ENCODE data around the gene VPS39.

The VPS39 gene

DNA sequence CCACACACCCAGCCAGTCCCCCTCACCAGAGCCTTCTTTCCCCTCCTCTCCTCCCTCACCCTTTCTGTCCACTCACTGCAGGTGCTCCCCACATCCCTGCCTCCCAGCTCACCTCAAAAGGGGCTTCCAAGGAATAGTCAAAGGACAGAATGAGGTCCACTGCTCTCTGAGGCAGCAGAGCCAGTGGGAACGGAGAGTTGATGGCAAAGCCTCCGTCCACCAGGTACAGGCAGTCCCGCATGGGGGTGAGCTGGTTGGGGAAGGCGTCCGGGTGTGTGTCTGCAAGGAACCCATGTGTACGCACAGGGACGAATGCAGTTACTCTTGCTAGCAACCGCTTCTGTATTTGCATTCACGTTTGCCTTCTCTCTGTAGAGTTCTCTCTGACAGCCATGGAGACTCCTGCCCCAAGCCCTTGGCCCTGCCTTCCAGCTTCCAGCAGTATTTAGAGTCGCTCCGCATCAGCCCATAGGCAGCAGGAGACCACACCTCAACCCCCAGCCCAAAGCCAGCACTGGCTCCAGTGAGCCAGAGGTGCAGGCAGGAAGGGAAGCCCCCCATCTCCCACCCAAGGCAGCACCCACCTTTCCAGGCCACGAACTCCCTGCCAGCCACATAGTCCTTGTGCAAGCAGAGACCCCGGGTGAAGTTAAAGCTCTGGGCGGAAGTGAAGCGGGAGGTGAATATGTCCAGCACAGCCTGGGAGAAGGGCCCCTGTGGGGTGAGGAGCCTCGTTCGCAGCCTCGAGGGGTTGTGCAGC lies 64.1 kb downstream of the VPS39 start:
- DNase-seq, result no peak

DNA sequence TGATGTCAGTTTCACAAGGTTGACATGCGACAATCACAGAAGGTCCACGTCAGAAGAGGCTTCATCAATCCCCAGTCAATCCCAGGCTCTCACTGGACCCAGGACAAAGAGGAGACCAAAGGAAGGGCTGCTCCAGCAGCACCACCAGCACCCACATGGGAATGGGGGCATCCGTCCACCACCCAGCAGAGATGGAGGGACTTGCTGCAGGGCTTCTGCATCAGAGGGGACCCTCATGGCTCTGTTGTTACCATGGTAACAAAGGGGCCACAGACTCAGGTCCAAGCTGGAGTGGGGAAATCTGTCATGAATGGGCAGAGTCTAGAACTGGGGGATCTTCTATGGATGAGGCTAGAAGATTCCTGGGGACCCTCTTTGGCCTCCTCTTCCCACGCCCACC lies 64.7 kb downstream of the VPS39 start:
- DNase-seq, result no peak

DNA sequence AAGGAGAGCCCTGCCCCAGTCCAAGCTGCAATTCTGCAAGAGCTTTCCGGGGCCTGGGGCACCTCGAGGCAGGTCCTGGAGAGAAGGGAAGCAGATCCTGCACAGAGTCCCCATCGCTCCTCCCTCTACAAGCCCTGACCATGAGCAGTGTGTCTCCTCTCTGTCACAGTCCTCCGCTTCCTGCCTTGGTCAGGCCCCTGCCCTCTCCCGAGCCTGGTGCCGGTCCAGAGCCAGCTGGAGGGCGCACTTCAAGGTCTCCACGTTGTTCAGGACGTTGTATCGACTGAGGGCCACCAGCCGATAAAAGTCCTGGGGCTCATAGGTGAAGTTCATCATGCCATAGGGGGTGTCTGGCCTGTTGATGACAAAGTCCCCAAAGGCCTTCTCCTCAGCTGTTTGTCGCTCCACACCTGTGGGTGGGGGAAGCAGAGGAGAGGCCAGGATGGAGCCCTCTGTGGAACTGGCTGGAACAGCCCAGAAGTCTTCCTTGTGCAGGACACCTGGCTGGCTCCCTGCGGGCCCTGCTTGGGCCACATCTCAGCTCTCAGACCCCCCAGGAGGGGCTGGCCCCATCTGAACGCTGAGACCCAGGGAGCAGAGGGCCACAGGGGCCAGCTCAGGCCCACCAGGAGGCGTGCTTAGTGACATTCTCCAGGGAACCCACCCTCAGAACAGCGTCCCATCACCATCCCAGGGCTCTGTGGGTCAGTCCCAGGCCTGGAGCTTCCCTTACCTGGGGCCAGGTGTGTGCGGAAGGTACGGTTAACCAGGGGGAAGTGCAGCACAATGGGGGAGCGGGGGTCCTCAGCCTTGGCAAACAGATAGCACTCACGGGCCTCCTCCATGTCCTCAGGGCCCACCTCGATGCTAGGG lies 66.1 kb downstream of the VPS39 start:
- no peak for DNase-seq

DNA sequence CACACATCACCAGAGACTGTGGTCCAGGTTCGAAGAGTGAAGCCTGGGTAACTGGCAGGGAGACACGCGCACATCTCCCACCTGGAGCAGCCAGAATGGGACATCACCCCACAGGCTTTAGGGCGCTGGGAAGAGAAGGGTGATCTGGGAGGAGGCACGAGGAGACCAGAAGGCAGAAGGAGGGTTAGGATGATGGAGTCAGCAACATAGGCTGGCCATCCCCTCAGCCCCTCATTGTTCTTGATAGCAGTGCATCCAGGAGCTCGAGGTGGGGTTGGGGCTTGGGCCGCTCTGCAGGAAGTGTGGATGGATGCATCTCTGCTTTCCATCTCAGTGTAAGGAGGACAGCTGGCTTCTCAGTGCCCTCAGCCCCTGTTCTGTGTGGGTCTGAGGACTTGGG lies 66.9 kb downstream of the VPS39 start:
- no peak for DNase-seq

DNA sequence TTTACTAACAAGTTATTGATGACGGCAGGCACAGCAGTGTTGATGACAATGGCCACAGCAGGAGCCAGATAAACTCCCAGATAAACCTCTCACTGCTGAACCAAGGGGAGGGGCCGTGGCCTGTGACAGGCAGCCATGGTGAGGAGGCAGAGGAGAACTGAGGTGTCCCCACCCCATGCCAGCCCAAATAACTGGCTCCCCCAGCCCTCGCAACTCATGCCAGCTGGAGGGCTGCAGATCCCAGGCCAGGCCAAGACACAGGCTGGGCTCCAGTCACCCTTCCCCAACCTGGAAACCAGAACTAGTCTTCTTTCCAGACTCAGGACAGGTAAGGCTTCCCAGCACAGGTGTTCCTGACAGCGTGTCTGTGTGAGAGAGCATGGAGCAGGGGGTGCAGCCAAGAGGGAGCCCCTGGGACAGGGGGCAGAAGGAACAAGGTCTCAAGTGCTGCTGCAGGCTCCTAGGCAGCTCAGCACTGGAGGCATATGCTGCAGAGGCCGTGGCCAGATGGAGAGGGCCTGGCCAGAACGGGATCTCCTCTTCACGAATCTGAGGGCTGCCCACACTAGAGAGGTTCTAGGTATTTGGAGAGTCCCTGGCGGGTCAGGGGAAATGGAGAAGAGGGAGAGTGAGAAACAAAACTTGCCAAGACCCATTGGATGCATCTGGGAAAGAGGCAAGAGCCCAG lies 67.6 kb downstream of the VPS39 start:
- DNase-seq, result no peak

DNA sequence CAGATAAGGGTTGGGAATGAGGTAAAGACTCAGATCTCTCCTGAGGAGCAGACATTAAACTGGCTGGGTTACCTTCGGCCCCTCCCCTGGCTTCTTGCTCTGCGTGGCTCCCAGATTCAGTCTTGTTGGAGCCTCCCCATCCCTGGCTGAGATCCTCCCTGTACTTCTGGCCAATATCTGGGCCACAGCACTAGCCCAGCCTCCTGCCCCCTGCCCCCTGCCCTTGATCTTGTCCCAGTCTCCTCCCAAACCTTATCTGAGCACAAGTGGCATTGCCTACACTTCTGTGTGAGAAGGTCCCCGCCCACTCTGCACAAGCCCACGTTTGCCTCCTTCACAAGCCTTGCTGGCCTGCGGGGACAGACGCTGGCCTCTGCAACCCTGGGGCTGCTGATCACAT lies 68.5 kb downstream of the VPS39 start:
- DNase-seq, result no peak

DNA sequence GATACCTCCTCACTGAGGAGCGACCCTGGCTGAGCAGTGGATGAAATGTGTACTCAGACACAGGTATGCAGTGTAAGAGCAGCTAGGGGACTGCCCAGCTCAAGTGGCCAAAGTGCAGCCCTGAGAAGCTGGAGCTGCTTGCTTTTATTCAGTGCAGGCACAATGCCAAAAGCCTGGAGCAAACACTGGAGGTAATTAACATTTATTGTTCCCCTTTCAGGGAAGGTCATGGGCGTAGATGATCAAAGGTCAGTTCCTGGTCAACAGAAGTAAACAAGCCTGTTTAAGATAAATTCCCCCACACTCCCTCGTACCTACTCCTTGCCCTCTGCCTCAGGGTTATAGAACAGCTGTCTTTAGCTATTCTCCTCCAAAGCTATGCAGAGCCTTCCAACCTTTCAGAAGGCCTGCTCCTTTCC lies 69.1 kb downstream of the VPS39 start:
- DNase-seq, result no peak

DNA sequence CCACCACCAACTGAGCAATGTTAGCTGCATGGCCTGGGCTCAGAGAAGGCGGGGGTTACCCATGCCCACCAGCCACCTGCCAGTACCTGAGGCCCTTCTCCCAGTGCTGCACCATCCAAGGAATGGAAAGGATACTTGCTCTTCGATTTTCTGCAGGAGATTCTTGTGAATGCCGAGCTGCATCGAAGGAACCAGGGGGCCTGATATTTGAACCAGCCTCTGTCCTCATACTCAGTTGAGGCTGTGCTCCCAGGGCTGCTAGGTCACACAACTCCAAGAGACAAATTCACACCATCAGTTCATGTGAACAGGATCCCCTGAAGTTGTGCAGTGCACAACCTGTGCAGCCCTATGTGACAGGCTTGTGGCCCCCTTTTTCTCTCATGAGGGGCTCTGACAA lies 69.7 kb downstream of the VPS39 start:
- no peak for DNase-seq

DNA sequence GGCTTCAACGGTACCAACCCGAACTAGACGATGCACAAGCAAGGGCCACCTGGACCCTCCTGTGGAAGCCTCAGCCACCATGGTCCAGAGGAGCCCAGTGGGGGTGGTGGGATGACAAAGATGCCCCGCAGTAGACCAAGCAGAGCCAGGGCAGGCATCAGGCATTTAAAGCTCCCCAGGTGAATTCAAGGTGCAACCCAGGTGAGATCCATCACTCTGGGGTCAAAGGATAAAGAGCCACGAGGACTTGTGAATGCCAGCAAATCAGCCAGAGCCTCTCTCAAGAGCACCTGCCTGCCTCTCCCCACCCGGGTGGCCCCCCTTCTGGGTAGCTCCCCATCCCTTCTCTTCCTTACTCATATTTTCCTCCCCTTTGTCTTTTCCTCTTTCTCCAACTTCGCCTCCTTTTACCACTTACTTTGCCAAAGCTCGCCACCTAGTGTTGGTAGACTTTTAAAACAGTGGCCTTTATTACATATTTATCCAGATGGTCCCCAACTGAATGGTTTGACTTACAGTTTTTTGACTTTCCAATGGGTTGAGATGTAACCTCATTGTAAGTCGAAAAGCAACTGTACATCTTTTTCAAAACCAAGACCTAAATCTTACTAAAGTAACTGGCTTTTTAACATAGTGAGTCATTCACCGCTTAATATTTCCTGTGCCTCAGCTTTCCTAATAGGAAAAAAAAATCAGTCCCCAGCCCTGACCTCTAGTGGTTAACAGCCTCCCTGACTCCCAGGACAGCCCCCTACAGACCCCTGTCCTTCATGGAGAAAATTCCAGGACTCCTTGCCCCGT lies 70.4 kb downstream of the VPS39 start:
- peak; percentile 44 for DNase-seq

DNA sequence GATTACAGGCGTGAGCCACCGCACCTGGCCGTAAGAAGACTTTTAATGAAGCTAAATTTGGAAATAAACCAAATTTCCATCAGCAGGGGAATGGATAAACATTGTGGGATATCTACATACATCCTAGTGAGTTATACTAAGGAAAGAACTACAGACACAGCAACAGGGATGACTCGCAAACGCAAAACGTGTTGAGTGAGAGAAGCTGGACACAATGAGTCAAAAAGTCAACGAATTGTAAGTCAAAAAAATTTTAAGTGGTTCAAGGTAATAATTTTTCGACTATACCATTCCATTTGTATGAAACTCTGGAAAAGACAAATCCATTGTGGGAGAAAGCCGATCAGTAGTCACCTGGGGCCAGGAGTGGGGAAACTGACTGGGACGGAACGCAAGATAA lies 71.6 kb downstream of the VPS39 start:
- DNase-seq, result no peak

DNA sequence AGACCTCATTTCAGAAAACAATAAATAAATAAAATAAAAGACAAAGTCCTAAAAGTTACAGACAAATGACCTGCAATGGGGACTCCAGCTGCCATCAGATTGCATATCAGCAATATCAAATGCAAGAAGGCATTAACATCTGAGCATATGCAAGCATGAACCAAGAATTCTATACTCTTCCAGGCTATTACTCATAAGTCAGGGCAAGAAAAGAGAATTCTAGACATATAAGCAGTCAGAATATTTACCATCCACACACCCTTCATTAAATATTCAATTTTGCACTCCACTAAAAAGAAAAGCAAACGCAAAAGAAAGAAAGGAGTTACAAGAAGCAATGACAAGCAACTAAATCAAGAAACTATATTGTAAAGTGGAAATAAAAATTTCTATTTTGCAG lies 72.8 kb downstream of the VPS39 start:
- no peak for DNase-seq

DNA sequence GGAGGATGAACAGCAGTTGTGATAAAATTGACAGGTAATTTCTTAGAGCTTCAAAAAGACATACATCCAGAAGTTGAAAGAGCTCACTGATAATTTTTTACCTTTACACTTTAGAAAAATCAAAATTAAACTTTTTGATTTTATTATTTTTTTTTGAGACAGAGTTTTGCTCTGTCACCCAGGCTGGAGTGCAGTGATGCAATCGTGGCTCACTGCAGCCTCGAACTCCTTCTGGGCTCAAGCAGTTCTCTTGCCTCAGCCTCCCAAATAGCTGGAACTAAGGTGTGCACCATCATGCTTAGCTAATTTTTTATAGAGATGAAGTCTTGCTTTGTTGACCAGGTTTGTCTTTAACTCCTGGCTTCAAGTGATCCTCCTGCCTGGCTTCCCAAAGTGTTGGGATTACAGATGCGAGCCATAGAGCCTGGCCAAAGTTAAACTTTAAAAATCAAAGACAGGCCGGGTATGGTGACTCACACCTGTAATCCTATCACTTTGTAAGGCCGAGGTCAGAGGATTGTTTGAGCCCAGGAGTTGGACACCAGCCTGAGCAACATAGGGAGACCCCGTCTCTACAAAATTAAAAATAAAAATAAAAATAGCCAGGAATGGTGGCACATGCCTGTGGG lies 73.4 kb downstream of the VPS39 start:
- DNase-seq, result no peak

DNA sequence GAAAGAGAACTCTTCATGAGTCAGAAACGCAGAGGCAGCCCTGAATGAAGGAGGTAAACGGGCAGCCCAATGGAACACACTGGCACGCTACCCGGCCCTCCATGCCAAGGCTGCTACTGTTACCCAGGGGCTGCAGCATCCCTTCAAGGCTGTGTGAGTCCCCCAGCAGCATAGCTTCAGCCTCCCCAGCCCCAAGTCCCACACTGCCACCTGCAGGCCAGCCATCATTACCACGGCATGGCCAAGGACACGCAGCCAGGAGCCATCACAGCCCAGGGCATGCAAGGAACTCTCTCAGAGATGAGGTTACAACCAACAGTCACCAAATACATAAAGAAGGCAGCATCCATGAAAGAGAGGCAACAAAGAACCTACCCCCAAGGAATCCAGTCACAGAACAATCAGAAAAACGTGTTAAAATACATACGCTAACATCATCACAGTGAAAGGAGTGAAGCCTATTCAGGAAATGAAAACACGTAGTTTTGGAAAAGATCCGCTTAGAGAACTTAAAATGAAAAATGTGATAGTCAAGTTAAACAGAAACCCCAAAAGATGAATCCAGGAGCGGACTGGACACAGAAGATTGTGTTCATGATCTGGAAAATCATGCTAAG lies 74.1 kb downstream of the VPS39 start:
- peak; percentile 52 for DNase-seq

DNA sequence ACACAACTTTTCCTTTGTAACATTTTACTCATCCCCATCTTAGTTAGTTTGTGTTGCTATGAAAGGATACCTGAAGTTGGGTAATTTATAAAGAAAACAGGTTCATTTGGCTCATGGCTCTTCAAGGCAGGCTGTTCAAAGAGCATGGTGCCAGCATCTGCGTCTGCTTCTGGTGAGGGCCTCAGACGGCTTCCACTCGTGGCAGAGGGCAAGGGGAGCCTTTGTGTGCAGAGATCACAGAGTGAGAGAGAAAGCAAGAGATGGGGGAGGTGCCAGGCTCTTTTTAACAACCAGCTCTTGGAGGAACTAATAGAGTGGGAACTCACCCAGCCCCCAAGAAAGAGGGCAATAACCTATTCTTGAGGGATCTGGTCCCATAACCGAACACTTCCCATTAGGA lies 74.7 kb downstream of the VPS39 start:
- DNase-seq, result no peak

DNA sequence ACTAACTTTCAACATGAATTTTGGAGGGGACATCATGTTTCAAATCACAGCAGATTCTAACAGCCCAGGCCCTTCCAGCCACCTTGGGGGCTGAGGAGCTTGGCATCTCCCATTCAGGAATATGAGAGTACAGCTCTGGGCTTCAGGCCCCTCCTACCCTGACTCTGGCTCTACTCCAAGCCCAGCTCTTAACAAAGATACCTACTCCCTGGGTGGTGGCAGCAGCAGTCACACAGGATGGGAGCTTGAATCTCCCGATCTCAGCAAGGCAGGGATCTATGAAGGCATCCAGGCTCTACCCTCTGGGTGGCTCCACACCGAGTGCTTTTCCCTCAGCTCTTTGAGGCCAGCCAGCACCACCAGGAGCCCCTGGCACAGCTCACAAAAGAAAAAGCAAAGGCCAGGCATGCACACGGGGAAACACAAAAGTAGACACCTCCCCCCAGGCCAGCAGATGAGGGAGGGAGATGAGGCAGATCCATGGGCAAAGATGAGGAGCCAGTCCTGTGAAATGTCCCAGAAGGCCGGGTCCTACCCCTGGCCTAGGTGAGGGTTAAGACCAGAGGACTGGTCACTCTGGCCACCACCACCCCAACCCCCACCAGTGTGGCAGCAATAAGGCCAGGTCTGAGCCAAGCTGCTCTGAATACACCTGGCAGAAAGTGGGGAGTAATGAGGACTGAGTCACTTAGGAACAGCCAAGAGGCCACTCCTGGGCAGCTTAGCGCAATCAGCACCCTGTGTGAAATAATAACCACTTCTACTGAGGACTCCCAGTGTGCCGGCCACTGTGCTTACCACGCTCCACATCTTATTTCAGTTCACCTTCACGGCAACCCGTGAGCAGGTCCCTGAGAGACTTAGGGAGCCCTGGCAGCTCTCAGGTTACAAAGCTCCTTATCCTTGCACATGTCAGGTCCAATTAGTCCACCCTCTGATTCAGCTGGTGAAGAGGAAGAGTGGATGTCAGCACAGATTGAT lies 76.0 kb downstream of the VPS39 start:
- no peak for DNase-seq

DNA sequence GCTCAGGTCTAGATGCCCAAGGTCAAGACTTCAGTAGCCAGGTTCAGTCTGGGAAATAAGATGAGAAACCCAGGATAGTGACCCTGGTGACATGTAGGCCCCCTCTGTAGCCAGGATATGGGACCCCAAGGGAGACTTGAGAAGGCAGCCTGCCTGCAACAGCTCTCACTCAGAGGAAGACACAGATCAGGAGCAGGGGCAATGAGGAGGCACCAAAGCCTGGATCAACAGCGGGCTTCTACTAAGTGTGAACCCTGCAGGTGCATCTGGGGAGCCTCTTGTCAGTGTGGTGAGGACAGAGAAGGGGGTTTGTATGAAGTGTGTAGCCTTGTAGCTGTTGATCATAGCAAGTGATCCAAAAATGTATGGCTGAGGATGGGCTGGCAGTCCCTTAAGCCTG lies 77.1 kb downstream of the VPS39 start:
- DNase-seq, result no peak

DNA sequence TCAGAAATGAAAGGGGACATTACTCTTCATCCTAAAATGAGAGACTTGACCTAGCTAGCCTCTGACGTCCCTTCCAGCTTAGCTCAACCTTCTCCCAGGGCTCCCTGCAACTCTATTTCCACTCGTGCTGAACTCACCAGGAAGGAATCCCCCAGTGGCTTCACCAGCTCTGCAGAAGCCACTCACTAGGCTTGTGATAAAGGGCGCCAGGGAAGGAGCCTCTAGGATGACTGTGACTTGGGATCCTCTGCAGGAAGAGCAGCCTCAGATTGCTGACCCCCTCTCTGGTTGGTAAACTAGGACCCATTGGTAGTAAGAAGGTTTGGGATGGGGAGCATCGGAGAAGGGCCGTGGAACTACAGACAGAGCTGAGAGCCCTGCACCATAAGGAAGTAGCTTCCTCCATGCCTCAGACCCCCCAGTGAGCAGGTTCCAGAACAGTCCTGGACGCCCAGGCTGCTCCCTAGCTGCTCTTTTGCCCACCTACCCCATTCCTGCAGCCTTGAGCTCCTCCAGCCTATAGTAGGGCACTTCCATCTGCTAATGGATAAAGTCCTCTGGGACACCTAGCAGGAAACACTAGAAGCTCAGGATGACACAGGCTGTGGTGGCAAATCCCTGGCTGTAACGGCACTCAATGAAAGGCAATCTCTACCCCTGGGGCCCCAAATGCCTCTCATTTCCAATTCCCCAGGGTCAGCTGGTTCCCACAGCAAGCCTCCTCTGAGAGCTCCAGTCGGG lies 77.7 kb downstream of the VPS39 start:
- DNase-seq, result no peak

DNA sequence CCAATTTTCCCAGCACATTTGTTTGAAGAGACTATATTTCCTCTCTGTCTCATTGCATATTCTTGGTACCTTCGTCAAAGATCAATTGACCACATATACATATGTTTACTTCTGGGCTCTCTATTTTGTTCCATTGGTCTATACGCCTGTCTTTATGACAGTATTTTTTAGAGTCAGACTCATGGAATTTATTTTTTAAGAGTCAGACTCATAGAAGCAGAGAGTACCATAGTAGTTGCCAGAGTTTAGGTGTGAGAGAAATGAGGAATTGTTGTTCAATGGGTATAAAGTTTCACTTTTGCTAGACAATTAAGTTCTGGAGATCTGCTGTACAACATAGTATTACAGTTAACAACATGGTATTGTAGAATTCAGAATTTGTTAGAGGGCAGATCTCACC lies 78.7 kb downstream of the VPS39 start:
- no peak for DNase-seq

DNA sequence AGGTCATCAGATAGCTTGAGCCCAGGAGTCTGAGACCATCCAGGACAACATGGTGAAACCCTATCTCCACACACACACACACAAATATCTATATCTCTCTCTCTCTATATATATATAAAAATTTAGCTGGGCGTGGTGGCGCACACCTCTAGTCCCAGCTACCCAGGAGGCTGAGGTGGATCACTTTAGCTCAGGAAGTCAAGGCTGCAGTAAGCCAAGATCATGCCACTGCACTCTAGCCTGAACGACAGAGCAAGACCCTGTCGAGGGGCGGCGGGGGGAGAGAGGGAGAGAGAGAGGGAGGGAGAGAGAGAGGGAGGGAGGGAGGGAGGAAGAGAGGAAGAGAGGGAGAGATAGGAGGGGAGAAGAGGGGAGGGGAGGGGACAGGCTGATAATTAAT lies 79.6 kb downstream of the VPS39 start:
- DNase-seq, result no peak

DNA sequence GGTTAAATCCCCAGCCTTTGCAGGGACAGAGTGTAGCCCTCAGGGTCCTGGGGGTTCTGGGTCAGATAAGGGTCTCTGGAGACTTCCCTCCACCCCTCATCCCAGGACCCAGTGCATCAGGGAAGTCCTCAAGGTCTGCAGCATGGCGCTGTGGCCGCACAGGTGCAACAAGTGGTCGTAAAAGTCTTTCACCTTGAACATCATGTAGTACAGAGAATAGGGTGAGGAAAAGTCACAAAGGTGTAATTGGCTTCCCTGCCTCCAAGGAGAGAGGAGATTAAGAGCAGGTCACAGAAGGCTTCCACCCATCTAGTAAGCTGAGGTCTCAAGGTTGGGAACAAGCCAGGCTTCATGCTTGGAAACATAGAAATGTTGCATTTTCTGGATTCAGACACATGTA lies 84.6 kb downstream of the VPS39 start:
- DNase-seq, result no peak

All from MV-4-11 (cell line).